ENCODE results near the gene AARSD1.

DNA sequence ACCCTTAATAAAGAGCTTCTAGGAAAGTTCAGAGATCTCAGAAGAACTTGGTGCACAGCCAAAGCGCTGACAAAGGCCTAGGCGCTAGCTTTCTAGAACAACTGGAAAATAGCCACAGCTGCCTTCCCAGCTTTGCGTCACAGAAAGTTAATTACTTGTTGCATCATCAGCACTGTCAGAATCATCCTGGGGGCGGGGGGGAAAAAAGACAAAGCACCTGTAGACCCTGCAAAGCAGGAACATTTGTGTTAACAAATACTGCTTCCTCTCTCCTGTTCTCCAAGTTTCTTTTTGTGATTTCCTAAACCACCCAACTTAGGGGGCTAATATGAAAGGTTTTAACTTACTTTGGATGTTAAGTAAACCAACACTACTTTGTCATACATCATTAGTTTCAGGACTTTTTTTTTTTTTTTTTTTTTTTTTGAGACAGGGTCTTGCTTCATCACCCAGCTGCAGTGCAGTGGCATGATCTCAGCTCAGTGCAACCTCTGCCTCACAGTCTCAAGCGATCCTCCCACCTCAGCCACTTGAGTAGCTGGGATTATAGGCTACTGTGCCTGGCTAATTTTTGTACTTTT lies 4.8 kb upstream of the AARSD1 start:
- no peak for TF ChIP-seq CTCF (IDR thresholded peaks at IDR 0.05; ENCODE audit: low read length)
- no peak for TF ChIP-seq EZH2phosphoT487 (IDR thresholded peaks at IDR 0.05; ENCODE audit: low read length)
